ENCODE results near the gene C20orf144.

DNA sequence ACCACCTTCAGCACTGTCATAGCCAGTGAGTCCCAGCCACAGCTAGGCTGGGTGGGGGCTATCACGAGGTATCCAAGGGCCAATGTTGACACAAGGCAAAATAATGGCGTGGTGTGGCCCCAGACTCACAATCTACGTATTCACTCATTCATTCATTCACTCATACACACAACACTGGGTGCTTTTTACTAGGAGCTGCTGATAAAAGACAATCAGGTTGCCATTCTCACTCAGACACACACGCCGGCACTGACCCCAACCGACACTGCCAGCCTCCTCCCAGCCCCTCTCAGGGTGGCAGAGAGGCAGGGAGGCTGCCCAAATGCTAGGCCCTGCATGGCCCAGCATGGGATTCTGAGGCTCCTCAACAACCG, 1.5 kb upstream of the C20orf144 start:
- TF ChIP-seq EZH2 (IDR thresholded peaks at IDR 0.05; ENCODE audit: borderline replicate concordance, low read length): no peak
- TF ChIP-seq, protein P1, sequence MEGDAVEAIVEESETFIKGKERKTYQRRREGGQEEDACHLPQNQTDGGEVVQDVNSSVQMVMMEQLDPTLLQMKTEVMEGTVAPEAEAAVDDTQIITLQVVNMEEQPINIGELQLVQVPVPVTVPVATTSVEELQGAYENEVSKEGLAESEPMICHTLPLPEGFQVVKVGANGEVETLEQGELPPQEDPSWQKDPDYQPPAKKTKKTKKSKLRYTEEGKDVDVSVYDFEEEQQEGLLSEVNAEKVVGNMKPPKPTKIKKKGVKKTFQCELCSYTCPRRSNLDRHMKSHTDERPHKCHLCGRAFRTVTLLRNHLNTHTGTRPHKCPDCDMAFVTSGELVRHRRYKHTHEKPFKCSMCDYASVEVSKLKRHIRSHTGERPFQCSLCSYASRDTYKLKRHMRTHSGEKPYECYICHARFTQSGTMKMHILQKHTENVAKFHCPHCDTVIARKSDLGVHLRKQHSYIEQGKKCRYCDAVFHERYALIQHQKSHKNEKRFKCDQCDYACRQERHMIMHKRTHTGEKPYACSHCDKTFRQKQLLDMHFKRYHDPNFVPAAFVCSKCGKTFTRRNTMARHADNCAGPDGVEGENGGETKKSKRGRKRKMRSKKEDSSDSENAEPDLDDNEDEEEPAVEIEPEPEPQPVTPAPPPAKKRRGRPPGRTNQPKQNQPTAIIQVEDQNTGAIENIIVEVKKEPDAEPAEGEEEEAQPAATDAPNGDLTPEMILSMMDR (conservative IDR thresholded peaks at IDR 0.05 in 1 of 2, IDR thresholded peaks at IDR 0.05 in 1 of 2; ENCODE audit: extremely low read depth in 1 of 2, insufficient read depth in 1 of 2, low read depth in 1 of 2, low read length in 2 of 2): no peak

All from mammary epithelial cell (primary cell).